Lower leg skin (tissue), 4 donors: ENCODE data around the gene ANKFN1. TPM values are rescaled to one million over a fixed set of nuclear protein-coding genes. Genes with fewer than 3 reads are reported as not detected.

ENCODE experiments used
- DNase-seq, 2 donors: peaks; one replicate each; pipeline ENCODE4 v3.0.0-alpha.2; 2019; ENCODE audit warnings: low spot score in 2 of 2
- H3K4me3 ChIP-seq: fragments of 200-600 bp; sonication (generic); 2 replicates; pipeline ENCODE4 v1.5.1; 2017; ENCODE audit warnings: mild to moderate bottlenecking, low read depth; ENCODE audit not compliant: poor library complexity, severe bottlenecking
- POLR2A ChIP-seq, 2 donors: fragments of 450-650 bp; IDR thresholded peaks; one replicate each; pipeline ENCODE4 v1.6.1; 2016 to 2017; ENCODE audit warnings: antibody characterized with exemption in 2 of 2, mild to moderate bottlenecking in 1 of 2, moderate library complexity in 1 of 2
- WGBS, 2 donors: methylation state at CpG; one replicate each; pipeline ENCODE4 v1.1.5; 2018; 5-methylcytosine and 5-hydroxymethylcytosine counted together
- intact Hi-C: fragments of 100-400 bp; cut with DNase I; formaldehyde crosslinking; loops from one replicate; pipeline ENCODE4 v1.15.0; 2023; ENCODE audit warnings: low total_unique reads
- total RNA-seq, 4 donors: library from RNA; depleted of rRNA; stranded (reverse); fragments of >200 nt; gene quantifications; one replicate each; pipeline ENCODE4 v1.1.0, GENCODE V29; 2016
- TF ChIP-seq, protein P1 (sequence below), 3 donors: fragments of 450-650 bp; IDR thresholded peaks; one replicate each; pipeline ENCODE4 v1.5.1; 2016; ENCODE audit warnings: antibody characterized with exemption in 3 of 3, mild to moderate bottlenecking in 3 of 3, moderate library complexity in 2 of 3

Gene ANKFN1
- total RNA-seq, 4 donors from 2014 or later: 1.1 to 3.1 (median 1.4) TPM

DNA sequence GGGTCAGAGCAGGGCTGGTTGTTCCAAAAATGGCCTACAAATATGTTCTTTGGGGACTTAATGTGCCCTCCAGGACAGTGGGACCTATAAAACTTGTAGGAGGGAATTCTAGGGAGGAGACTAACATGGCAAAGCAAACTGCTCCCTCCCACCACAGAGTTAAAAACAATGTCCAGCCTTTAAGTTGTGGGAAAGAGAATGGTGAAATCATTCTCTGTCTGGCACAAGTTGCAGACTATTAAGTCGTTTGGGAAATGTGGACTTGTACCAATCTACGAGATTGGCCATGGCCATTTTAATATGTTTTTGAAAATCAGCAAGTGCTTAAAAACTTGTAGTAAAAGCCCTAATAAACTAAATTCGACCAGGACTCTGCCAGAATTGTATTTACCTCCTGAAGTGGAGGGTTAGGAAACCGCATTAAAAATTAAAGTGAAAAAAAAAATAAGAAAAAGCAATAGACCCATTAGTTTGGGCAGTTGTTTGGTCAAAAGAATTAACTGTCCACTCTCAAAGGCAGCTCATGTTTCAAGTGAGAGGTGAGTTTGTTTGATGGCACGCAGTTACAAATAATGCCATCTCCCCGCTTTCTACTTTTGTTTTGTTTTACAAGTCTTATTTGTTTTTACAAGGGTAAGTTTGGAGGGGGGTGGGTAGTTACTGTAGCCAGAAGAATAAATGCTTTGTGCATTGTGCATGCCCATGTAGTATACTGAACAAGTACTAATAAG, 32.4 kb downstream of the ANKFN1 start:
- TF ChIP-seq, protein P1, sequence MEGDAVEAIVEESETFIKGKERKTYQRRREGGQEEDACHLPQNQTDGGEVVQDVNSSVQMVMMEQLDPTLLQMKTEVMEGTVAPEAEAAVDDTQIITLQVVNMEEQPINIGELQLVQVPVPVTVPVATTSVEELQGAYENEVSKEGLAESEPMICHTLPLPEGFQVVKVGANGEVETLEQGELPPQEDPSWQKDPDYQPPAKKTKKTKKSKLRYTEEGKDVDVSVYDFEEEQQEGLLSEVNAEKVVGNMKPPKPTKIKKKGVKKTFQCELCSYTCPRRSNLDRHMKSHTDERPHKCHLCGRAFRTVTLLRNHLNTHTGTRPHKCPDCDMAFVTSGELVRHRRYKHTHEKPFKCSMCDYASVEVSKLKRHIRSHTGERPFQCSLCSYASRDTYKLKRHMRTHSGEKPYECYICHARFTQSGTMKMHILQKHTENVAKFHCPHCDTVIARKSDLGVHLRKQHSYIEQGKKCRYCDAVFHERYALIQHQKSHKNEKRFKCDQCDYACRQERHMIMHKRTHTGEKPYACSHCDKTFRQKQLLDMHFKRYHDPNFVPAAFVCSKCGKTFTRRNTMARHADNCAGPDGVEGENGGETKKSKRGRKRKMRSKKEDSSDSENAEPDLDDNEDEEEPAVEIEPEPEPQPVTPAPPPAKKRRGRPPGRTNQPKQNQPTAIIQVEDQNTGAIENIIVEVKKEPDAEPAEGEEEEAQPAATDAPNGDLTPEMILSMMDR (IDR thresholded peaks at IDR 0.05): no peak
- no peak for TF ChIP-seq POLR2A (IDR thresholded peaks at IDR 0.05)
- no peak for DNase-seq
- intact Hi-C loops: no loop called here
- WGBS, 2 donors: 63 to 64% methylated on average over 6 of the region's 6 CpGs
- no peak overlapping the region for H3K4me3 ChIP-seq

DNA sequence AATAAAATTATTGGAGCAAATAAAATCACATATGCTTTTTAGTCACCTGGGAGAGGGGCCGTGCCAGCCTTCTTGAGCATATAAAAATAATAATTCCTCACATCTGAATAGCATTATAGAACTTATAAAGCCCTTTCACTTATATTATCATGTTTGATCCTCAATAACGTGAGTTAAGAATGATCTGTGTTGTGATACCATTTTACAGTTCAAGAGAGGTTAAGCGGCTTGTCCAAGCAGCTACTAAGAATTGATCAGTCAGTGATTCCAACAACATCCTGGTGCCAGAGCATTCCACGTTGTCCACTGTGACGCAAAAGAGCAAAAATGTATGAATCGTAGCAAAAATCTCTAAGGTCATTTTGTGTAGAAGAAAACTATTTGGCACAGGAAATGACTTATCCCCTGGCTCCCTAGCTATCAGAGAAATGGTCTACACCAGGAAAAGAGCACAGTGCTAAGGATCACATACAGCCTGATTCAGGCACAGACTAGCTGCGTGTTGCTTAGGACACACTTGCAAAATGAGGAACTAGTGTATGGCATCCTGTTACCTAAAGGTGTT, 33.0 kb downstream of the ANKFN1 start:
- 73 to 77% methylated on average over 7 of the region's 7 CpGs for WGBS, 2 donors
- intact Hi-C loops: no loop called here
- no peak overlapping the region for H3K4me3 ChIP-seq
- no peak for DNase-seq
- TF ChIP-seq, protein P1 (IDR thresholded peaks at IDR 0.05): no peak
- no peak for TF ChIP-seq POLR2A (IDR thresholded peaks at IDR 0.05)

DNA sequence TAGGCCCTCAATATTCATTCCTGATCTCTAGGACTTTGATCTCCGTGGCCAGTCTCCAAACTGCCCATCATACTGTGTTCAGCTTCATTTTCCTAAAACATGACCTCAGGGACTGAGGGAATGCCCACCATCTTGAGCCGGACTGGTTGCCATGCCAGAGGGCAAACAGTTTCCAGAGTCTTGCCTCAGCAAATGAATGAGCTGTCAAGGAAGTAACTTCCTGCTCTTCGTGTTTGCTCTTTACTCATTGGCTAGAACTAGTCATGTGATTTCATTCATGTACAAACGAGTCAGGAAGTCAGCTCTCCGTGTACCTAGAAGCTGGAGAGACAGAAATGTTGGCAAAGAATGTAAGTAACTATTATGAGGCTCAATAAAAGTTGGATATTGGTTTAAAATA, 50.2 kb downstream of the ANKFN1 start:
- 57 to 61% methylated on average over 5 of the region's 5 CpGs for WGBS, 2 donors
- intact Hi-C loops: no loop called here
- TF ChIP-seq, protein P1 (IDR thresholded peaks at IDR 0.05): no peak
- no peak for TF ChIP-seq POLR2A (IDR thresholded peaks at IDR 0.05)
- H3K4me3 ChIP-seq: no peak overlapping the region
- no peak for DNase-seq

DNA sequence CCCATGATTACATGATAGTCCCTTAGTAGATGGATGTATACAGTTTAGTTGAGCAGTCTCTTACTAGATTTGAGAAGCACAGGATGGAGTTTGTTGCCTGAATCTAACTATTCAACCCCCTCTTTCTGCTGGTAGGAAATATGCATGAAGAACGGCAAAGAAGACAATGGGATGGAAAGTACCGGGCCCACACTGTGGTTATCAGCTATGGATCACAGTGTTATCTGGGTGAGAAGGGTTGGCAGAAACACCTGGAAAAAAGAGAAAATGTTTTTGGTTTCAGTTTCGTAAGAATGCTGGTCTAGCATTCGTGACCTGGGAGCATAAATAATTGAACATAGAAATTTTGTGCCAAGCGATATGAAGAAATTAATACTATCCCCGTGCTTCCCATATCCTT, 53.1 kb downstream of the ANKFN1 start:
- TF ChIP-seq POLR2A (IDR thresholded peaks at IDR 0.05): no peak
- TF ChIP-seq, protein P1 (IDR thresholded peaks at IDR 0.05): no peak
- intact Hi-C loops: no loop called here
- 70 to 73% methylated on average over 6 of the region's 6 CpGs for WGBS, 2 donors
- no peak overlapping the region for H3K4me3 ChIP-seq
- no peak for DNase-seq

DNA sequence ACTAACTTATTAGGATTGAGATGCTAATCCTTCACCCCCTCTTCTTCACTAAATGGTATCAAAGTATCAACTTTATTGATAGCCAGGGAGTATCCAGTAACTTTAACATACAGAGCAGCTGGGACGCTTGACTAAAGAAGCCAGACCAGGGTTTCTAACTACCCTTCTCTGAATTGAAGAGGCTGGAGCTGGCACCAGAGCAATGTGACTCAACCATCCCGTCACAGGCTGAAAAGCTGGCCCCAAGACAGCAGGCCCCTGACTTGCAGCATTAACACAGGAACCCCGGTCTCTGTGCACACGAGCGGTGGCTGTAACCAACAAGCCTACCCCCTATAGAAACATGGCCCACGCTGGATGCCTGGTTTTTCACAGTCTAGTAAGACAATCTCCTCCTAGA, 59.8 kb downstream of the ANKFN1 start:
- WGBS, 2 donors: 67 to 82% methylated on average over 6 of the region's 6 CpGs
- DNase-seq: no peak
- no peak overlapping the region for H3K4me3 ChIP-seq
- no peak for TF ChIP-seq POLR2A (IDR thresholded peaks at IDR 0.05)
- TF ChIP-seq, protein P1 (IDR thresholded peaks at IDR 0.05): no peak
- intact Hi-C loops: no loop called here
